22Rv1 (cell line): Measurements from ENCODE around the gene SH3RF3.

Experiments used
- CTCF ChIP-seq: fragments of 450-650 bp; IDR thresholded peaks from 2 replicates; pipeline ENCODE4 v1.5.1; 2017; ENCODE audit warnings: mild to moderate bottlenecking
- ZFX ChIP-seq: fragments of 450-650 bp; IDR thresholded peaks from 2 replicates; pipeline ENCODE4 v1.6.1; 2017; ENCODE audit warnings: antibody characterized with exemption, borderline replicate concordance

- TF ChIP-seq CTCF (no peak), ZFX (no peak)
Measured at GRCh38 chr2:109164739-109165221, 35.8 kb downstream of the SH3RF3 start.
